GM13976 (cell line): ENCODE measurements around the gene EMC9.

Experiments
- DNase-seq: peaks from one replicate; pipeline ENCODE4 v3.0.0; 2012; ENCODE audit warnings: low spot score
- in situ Hi-C: fragments of 300-500 bp; cut with MboI; formaldehyde crosslinking; loops from one replicate; pipeline ENCODE4 v1.12.0; 2022; ENCODE audit warnings: low sequenced_read_pairs, mixed read lengths, inconsistent platforms; ENCODE audit not compliant: unreplicated experiment
- TF ChIP-seq, protein P1 (sequence below): IDR thresholded peaks from 2 replicates; pipeline ENCODE4 v1.5.1; 2012; ENCODE audit warnings: borderline replicate concordance, mild to moderate bottlenecking; ENCODE audit not compliant: insufficient read depth; ENCODE audit errors: extremely low read depth, missing control alignments, control extremely low read depth

The EMC9 gene

DNA sequence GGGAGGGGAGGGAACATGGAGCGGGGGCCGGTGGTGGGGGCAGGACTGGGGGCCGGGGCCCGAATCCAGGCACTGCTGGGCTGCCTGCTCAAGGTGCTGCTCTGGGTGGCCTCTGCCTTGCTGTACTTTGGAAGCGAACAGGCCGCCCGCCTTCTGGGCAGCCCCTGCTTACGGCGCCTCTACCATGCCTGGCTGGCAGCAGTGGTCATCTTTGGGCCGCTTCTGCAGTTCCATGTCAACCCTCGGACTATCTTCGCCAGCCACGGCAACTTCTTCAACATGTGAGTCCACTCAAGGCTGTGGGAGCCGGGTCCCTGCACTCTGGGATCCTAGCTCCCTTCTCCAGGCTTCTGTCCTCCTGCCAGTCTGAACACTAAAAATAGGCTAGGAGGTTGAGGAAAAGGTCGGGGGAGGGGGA, 9.8 kb downstream of the EMC9 start:
- DNase-seq: no peak
- in situ Hi-C loops: no loop called here

DNA sequence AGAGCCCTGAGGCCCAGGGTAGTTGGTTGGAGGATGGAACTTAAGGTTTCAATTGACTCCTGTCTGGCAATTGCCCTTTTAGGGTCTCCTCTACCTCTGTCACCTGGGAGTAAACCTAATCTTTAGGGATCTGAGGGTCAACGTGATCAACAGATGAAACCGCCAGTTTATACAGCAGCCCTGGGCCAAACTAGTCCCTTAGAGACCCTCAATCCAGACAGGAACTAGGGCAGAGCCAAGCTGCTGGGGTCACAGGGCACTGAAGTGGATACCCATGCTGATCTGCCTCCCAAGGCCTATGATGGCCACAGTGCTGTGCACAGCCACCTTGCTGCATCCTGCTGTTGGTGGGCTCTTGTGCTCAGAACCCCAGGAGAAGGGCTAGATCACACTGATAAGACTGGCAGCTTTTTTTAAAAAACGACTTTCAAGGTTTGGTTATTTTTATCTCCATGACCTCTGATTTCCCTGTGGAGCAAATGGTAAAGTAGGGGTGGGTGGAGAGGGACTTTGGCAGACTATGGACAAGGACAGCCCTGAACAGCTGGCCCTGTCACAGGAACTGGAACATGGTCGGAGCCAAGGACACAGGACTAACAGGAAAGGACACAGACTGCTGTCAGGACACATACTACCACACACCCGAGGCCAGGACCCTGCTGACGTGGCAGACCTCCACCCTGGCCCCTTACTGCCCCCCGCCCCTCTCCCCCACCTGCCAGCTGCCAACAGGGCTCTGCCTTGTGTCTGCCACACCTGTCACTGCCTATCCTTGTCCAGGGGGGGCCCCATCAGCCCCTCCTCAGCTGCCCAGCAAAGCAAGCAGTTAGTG, 10.5 kb downstream of the EMC9 start:
- TF ChIP-seq, protein P1, sequence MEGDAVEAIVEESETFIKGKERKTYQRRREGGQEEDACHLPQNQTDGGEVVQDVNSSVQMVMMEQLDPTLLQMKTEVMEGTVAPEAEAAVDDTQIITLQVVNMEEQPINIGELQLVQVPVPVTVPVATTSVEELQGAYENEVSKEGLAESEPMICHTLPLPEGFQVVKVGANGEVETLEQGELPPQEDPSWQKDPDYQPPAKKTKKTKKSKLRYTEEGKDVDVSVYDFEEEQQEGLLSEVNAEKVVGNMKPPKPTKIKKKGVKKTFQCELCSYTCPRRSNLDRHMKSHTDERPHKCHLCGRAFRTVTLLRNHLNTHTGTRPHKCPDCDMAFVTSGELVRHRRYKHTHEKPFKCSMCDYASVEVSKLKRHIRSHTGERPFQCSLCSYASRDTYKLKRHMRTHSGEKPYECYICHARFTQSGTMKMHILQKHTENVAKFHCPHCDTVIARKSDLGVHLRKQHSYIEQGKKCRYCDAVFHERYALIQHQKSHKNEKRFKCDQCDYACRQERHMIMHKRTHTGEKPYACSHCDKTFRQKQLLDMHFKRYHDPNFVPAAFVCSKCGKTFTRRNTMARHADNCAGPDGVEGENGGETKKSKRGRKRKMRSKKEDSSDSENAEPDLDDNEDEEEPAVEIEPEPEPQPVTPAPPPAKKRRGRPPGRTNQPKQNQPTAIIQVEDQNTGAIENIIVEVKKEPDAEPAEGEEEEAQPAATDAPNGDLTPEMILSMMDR: no peak
- no peak for DNase-seq
- in situ Hi-C loops: no loop called here

More for the DNA sequence above, 9.8 kb downstream of the EMC9 start:
- TF ChIP-seq, protein P1: no peak

DNA sequence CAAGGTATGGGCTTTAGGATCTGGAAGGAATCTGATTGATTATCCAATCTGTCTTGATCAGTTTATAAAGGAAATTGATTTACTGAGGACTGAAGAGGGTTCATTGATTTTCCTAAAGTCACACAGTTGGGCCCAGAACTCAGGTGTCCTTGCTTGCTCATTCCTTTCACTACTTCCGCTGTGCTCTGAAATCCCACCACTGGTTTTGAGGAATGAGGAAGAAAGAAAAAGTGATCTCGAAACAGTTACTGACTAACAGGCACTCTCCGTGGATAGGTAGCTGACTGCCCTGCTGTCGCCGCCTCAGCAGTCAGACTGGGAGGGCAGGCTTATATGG, 11.0 kb downstream of the EMC9 start, which contains the start of gene FITM1:
Gene FITM1, plus strand, starts transcription at position 280 of the 337 bp plus-strand sequence. CDS start 905 bp downstream, outside the sequence.
- in situ Hi-C loops: no loop called here
- no peak for DNase-seq
- TF ChIP-seq, protein P1: no peak

DNA sequence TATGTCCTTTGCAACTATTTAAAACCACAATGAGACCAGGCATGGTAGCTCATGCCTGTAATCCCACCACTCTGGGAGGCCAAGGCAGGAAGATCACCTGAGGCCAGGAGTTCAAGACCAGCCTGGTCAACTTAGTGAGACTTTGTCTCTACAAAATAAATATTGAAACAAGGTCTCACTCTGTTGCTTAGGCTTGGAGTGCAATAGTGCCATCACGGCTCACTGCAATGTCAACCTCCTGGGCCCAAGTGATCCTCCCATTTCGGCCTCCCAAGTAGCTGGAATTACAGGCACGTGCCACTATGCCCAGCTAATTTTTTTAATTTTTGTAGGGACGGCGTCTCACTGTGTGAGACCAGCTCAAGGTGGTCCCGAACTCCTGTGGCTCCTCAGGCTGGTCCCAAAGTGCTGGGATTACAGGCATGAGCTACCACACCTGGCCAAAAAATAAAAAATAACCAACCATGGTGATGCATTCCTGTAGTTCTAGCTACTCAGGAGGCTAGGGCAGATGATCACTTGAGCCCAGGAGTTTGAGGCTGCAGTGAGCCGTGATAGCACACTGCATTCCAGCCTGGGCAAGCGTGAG, 11.9 kb downstream of the EMC9 start:
- TF ChIP-seq, protein P1: no peak
- DNase-seq: no peak
- in situ Hi-C loops: no loop called here

DNA sequence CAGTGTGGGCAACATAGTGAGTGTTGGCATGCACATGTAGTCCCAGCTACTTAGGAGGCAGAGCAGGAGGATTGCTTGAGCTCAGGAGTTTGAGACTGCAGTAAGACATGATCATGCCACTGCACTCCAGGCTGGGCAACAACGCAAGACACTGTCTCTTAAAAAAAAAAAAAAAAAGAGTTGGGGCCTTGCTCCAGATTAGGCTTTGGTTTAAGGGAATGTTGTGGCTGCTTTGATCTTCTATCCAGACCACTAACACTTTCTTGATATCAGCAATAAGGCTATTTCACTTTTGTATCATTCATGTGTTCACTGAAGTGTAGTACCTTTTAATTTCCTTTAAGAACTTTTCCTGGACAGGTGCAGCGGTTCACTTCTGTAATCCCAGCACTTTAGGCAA, 13.7 kb downstream of the EMC9 start:
- in situ Hi-C loops: no loop called here
- DNase-seq: no peak
- TF ChIP-seq, protein P1: no peak

DNA sequence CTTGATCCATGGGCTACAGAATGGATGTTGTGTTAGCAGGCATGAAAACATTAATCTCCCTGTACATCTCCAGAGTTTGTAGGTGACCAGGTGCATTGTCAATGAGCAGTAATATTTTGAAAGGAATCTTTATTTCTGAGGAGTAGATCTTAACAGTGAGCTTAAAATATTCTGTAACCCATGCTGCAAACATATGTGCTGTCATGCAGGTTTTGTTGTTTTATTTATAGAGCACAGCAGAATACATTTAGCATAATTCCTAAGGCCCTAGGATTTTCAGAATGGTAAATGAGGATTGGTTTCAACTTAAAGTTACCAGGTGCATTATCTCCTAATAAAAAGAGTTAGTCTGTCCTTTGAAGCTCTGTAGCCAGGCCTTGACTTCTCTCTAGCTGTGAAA, 14.5 kb downstream of the EMC9 start:
- in situ Hi-C loops: no loop called here
- TF ChIP-seq, protein P1: no peak
- DNase-seq: no peak
